DND-41 (cell line): Measurements from ENCODE around the gene NOS1AP.

ENCODE experiments used
- EZH2 ChIP-seq: IDR thresholded peaks from 3 replicates; pipeline ENCODE4 v1.6.1; 2012; ENCODE audit warnings: borderline replicate concordance, low read depth, mild to moderate bottlenecking, moderate library complexity, low read length, inconsistent platforms; ENCODE audit not compliant: severe bottlenecking
- TF ChIP-seq, protein P1 (sequence below): IDR thresholded peaks from 2 replicates; pipeline ENCODE4 v1.5.1; 2012; ENCODE audit warnings: borderline replicate concordance, low read length, moderate library complexity, mild to moderate bottlenecking; ENCODE audit not compliant: poor library complexity, severe bottlenecking; ENCODE audit errors: extremely low read depth

DNA sequence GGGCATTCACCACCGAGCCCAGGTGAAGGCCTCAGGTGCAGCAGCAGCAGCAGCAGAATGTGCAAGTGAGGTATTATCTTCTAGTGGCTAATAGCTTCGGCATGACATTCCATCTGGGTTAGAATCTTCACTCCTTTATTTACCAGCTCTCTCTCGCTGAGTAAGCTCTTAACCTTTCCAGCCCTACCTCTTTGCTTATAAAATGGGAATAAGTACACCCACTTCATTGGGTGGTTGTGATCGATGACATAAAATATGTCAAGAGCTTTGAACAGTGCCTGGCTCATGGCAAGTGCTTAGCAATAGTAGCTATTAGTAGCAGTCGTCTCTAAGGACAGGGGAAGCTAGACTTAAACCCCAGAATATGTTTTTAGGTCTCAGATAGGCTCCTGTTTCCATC is 149.5 kb downstream of the NOS1AP start:
- TF ChIP-seq, protein P1, sequence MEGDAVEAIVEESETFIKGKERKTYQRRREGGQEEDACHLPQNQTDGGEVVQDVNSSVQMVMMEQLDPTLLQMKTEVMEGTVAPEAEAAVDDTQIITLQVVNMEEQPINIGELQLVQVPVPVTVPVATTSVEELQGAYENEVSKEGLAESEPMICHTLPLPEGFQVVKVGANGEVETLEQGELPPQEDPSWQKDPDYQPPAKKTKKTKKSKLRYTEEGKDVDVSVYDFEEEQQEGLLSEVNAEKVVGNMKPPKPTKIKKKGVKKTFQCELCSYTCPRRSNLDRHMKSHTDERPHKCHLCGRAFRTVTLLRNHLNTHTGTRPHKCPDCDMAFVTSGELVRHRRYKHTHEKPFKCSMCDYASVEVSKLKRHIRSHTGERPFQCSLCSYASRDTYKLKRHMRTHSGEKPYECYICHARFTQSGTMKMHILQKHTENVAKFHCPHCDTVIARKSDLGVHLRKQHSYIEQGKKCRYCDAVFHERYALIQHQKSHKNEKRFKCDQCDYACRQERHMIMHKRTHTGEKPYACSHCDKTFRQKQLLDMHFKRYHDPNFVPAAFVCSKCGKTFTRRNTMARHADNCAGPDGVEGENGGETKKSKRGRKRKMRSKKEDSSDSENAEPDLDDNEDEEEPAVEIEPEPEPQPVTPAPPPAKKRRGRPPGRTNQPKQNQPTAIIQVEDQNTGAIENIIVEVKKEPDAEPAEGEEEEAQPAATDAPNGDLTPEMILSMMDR, result no peak
- TF ChIP-seq EZH2, result no peak
